Activated gamma-delta T cell (primary cell): ENCODE measurements around the gene KIRREL3.

ENCODE experiments used
- DNase-seq: peaks from one replicate; lab custom pipeline; 2025; lab: John Stamatoyannopoulos, UW

The KIRREL3 gene

GRCh38 chr11:126485021-126485792 is 515.4 kb downstream of the KIRREL3 start:
- no peak for DNase-seq

GRCh38 chr11:126484266-126484665 is 516.3 kb downstream of the KIRREL3 start:
- no peak for DNase-seq

- DNase-seq: no peak
These were observed 516.9 kb downstream of the KIRREL3 start for GRCh38 chr11:126483621-126484195.

GRCh38 chr11:126482586-126483108 is 517.9 kb downstream of the KIRREL3 start:
- DNase-seq: no peak

- DNase-seq: no peak
These were observed 519.3 kb downstream of the KIRREL3 start for GRCh38 chr11:126481303-126481680.

- DNase-seq: no peak
These were observed 519.9 kb downstream of the KIRREL3 start for GRCh38 chr11:126480410-126481302.

GRCh38 chr11:126480015-126480409 is 520.6 kb downstream of the KIRREL3 start:
- no peak for DNase-seq

- no peak for DNase-seq
These were observed 521.2 kb downstream of the KIRREL3 start for GRCh38 chr11:126479178-126479930.

- DNase-seq: no peak
These were observed 522.1 kb downstream of the KIRREL3 start for GRCh38 chr11:126478466-126478865.

- DNase-seq: no peak
These were observed 522.9 kb downstream of the KIRREL3 start for GRCh38 chr11:126477535-126478305.

- DNase-seq: no peak
These were observed 523.6 kb downstream of the KIRREL3 start for GRCh38 chr11:126476977-126477376.

GRCh38 chr11:126476266-126476924 is 524.2 kb downstream of the KIRREL3 start:
- DNase-seq: no peak

- DNase-seq: no peak
These were observed 525.3 kb downstream of the KIRREL3 start for GRCh38 chr11:126475014-126475991.

- DNase-seq: no peak
These were observed 526.4 kb downstream of the KIRREL3 start for GRCh38 chr11:126474220-126474619.

- DNase-seq: no peak
These were observed 527.3 kb downstream of the KIRREL3 start for GRCh38 chr11:126473269-126473668.

- no peak for DNase-seq
These were observed 531.3 kb downstream of the KIRREL3 start for GRCh38 chr11:126469311-126469710.

- DNase-seq: no peak
These were observed 532.5 kb downstream of the KIRREL3 start for GRCh38 chr11:126468102-126468521.

GRCh38 chr11:126467471-126467870 is 533.1 kb downstream of the KIRREL3 start:
- DNase-seq: no peak

GRCh38 chr11:126467046-126467370 is 533.6 kb downstream of the KIRREL3 start:
- no peak for DNase-seq
